A549 (cell line): ENCODE results near the gene TMEM117. TPM values are rescaled to one million over a fixed set of nuclear protein-coding genes. Genes with fewer than 3 reads are reported as not detected.

Source experiments
- ATAC-seq, 2 experiments: fragments of 200-7000 bp in 1 of 2; fragments of >200 bp in 1 of 2; cut with Nextera tagmentation in 1 of 2; cut with Tn5 transposase in 1 of 2; 3 replicates each; pipeline versions ENCODE4 v1.8.0 to v1.9.1; 2018 to 2020; ENCODE audit warnings: mild to moderate bottlenecking in 1 of 2, moderate library complexity in 1 of 2
- CTCF ChIA-PET: fragments of 300-600 bp; sonication (Branson Sonifier 250); formaldehyde crosslinking; extraction: SDS; loops from one replicate; lab custom pipeline; 2021; ENCODE audit warnings: antibody characterized with exemption, inconsistent platforms; lab: Yijun Ruan, JAX
- POLR2A ChIA-PET: fragments of 350-600 bp; formaldehyde crosslinking; extraction: SDS; loops from one replicate; lab custom pipeline; 2021; ENCODE audit warnings: antibody characterized with exemption, inconsistent platforms; lab: Yijun Ruan, JAX
- DNase-seq, 2 experiments: peaks; one replicate each; pipeline versions ENCODE4 v3.0.0 to v3.0.0-alpha.2; 2011 to 2016; ENCODE audit warnings: low read depth in 1 of 2, low spot score in 1 of 2
- FAIRE-seq: peaks from 2 replicates; lab custom pipeline; 2011; peaks lifted over from hg19 to GRCh38; lab: Jason Lieb, UNC
- H3K27ac ChIP-seq, 2 experiments: fragments of >200 bp; sonication (Bioruptor Twin); formaldehyde crosslinking; 3 replicates each; pipeline ENCODE4 v1.5.1; 2016 to 2017
- H3K4me1 ChIP-seq: fragments of >200 bp; sonication (Bioruptor Twin); formaldehyde crosslinking; 3 replicates; pipeline ENCODE4 v1.6.1; 2016
- H3K4me2 ChIP-seq: fragments of >200 bp; sonication (Bioruptor Twin); formaldehyde crosslinking; 3 replicates; pipeline ENCODE4 v1.6.1; 2016
- H3K4me3 ChIP-seq: fragments of >200 bp; sonication (Bioruptor Twin); formaldehyde crosslinking; 3 replicates; pipeline ENCODE4 v1.5.1; 2016
- H3K9me3 ChIP-seq: fragments of >200 bp; sonication (Bioruptor Twin); formaldehyde crosslinking; 3 replicates; pipeline ENCODE4 v1.6.1; 2016
- FOSB ChIP-seq: fragments of 250-450 bp; sonication (Bioruptor Pico); IDR thresholded peaks from 2 replicates; pipeline ENCODE4 v1.5.0; 2020; ENCODE audit warnings: mild to moderate bottlenecking, moderate library complexity
- FOXS1 ChIP-seq: fragments of 250-450 bp; sonication (Bioruptor Pico); IDR thresholded peaks from 2 replicates; pipeline ENCODE4 v1.5.0; 2020; ENCODE audit warnings: mild to moderate bottlenecking, moderate library complexity
- HDAC2 ChIP-seq: fragments of 200-600 bp; sonication (generic); IDR thresholded peaks from 2 replicates; pipeline ENCODE4 v1.6.1; 2016
- HMGXB4 ChIP-seq: fragments of 250-450 bp; sonication (Bioruptor Pico); IDR thresholded peaks from 2 replicates; pipeline ENCODE4 v1.5.0; 2021; ENCODE audit warnings: mild to moderate bottlenecking, moderate library complexity, borderline replicate concordance
- HOXB5 ChIP-seq: fragments of 250-450 bp; sonication (Bioruptor Pico); IDR thresholded peaks from 2 replicates; pipeline ENCODE4 v1.5.0; 2020; ENCODE audit warnings: mild to moderate bottlenecking, moderate library complexity
- JUNB ChIP-seq: fragments of >200 bp; sonication (Bioruptor Twin); formaldehyde crosslinking; IDR thresholded peaks from 2 replicates; pipeline ENCODE4 v1.6.1; 2016
- PBX3 ChIP-seq: IDR thresholded peaks from 2 replicates; pipeline ENCODE4 v1.6.1; 2012
- REST ChIP-seq: fragments of 200-600 bp; sonication (generic); IDR thresholded peaks from 2 replicates; pipeline ENCODE4 v1.6.1; 2016; ENCODE audit warnings: antibody characterized with exemption, mild to moderate bottlenecking, moderate library complexity
- RFX5 ChIP-seq: fragments of 450-650 bp; IDR thresholded peaks from 2 replicates; pipeline ENCODE4 v1.7.1; 2014; ENCODE audit warnings: antibody characterized with exemption, mild to moderate bottlenecking, moderate library complexity
- RNF2 ChIP-seq: fragments of 200-600 bp; sonication (generic); IDR thresholded peaks from 2 replicates; pipeline ENCODE4 v1.6.1; 2016; ENCODE audit warnings: low read depth, mild to moderate bottlenecking, antibody characterized with exemption, moderate library complexity, borderline replicate concordance
- SREBF2 ChIP-seq: fragments of 450-650 bp; IDR thresholded peaks from 2 replicates; pipeline ENCODE4 v1.6.1; 2014; ENCODE audit warnings: mild to moderate bottlenecking, moderate library complexity
- TP53 ChIP-seq: fragments of 250-450 bp; sonication (Bioruptor Pico); IDR thresholded peaks from 2 replicates; pipeline ENCODE4 v1.5.0; 2021; ENCODE audit warnings: mild to moderate bottlenecking, moderate library complexity
- ZNF302 ChIP-seq: fragments of 250-450 bp; sonication (Bioruptor Pico); IDR thresholded peaks from 2 replicates; pipeline ENCODE4 v1.9.0; 2021; ENCODE audit warnings: inconsistent platforms, mild to moderate bottlenecking, moderate library complexity
- WGBS: methylation state at CpG from one replicate; pipeline ENCODE4 v1.1.6; 2017; ENCODE audit errors: missing lambda C conversion rate; 5-methylcytosine and 5-hydroxymethylcytosine counted together
- polyA plus RNA-seq, 4 experiments: library from polyadenylated mRNA; depleted of rRNA in 3 of 4; stranded (reverse); fragments of >200 nt; fragmentation: RNase III in 1 of 4; extraction: RNeasy Plus Mini Kit Qiagen cat#74134 plus additional on column Dnase treatment in 1 of 4; gene quantifications; 2 replicates in 3 of 4; 3 replicates in 1 of 4; pipeline ENCODE4 v1.2.3, GENCODE V29; 2011 to 2017
- TF ChIP-seq, protein P1 (sequence below): fragments of >200 bp; sonication (Bioruptor Twin); formaldehyde crosslinking; IDR thresholded peaks from 3 replicates; pipeline ENCODE4 v1.5.1; 2016
- TF ChIP-seq, protein P2 (sequence below): fragments of 450-650 bp; IDR thresholded peaks from 2 replicates; pipeline ENCODE4 v1.6.1; 2014; ENCODE audit warnings: antibody characterized with exemption

TMEM117 gene
- polyA plus RNA-seq, 2 of the 4 experiments (the other 2 are of a cell fraction): 2.1 to 4.6 TPM

DNA sequence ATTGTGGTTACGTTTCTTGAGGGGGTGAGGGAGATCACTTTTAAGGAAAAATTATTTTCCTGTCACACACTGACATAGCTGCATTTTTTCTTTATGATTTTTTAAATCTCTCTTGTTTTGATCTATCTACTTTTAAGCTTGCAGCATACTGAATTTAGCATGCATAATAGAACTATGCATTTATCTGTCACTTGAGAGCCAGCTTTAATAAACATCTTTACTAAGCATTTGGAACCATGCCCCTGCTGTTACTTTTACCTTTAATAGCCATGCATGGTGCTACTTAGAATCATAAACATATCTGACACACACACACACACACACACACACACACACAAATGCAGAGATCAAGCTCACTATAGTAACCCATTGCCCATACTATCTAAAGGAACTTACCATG, 554.0 kb downstream of the TMEM117 start:
- WGBS: 56% methylated on average over 1 of the region's 1 CpG
- Histone ChIP-seq H3K4me2 (no peak overlapping the region), H3K4me3 (no peak overlapping the region), H3K27ac (no peak overlapping the region), H3K9me3 (no peaks in the 10 kb centered on the region), H3K4me1 (no peaks in the 10 kb centered on the region)
- ATAC-seq (no peak), FAIRE-seq (no peak), DNase-seq (no peak)
- ChIA-PET CTCF (interaction anchor here (1.0 kb wide), 1 partner anchor 11 kb away, joined by 3 read pairs; no protein-coding TSS in a partner anchor), POLR2A (no interaction called here)
- TF ChIP-seq HOXB5 (CRISPR knock-in tag) (no peak), RFX5 (no peak), REST (no peak), TP53 (CRISPR knock-in tag) (no peak), HMGXB4 (CRISPR knock-in tag) (no peak), FOXS1 (CRISPR knock-in tag) (no peak), FOSB (CRISPR knock-in tag) (no peak), ZNF302 (CRISPR knock-in tag) (no peak), RNF2 (no peak), PBX3 (no peak), SREBF2 (no peak)
- TF ChIP-seq, protein P1, sequence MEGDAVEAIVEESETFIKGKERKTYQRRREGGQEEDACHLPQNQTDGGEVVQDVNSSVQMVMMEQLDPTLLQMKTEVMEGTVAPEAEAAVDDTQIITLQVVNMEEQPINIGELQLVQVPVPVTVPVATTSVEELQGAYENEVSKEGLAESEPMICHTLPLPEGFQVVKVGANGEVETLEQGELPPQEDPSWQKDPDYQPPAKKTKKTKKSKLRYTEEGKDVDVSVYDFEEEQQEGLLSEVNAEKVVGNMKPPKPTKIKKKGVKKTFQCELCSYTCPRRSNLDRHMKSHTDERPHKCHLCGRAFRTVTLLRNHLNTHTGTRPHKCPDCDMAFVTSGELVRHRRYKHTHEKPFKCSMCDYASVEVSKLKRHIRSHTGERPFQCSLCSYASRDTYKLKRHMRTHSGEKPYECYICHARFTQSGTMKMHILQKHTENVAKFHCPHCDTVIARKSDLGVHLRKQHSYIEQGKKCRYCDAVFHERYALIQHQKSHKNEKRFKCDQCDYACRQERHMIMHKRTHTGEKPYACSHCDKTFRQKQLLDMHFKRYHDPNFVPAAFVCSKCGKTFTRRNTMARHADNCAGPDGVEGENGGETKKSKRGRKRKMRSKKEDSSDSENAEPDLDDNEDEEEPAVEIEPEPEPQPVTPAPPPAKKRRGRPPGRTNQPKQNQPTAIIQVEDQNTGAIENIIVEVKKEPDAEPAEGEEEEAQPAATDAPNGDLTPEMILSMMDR: no peak

GRCh38 chr12:44397631-44398030, 561.8 kb downstream of the TMEM117 start:
- TF ChIP-seq RFX5 (no peak), HOXB5 (CRISPR knock-in tag) (no peak), HDAC2 (no peak), PBX3 (no peak), SREBF2 (no peak), JUNB (no peak)
- TF ChIP-seq, protein P1: no peak
- TF ChIP-seq, protein P2, sequence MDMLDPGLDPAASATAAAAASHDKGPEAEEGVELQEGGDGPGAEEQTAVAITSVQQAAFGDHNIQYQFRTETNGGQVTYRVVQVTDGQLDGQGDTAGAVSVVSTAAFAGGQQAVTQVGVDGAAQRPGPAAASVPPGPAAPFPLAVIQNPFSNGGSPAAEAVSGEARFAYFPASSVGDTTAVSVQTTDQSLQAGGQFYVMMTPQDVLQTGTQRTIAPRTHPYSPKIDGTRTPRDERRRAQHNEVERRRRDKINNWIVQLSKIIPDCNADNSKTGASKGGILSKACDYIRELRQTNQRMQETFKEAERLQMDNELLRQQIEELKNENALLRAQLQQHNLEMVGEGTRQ: no peak
- TF ChIP-seq, all 56 proteins: peak for 0
- ChIA-PET CTCF (no interaction called here), POLR2A (no interaction called here)
- no peak for DNase-seq
- no peaks in the 10 kb centered on the region for H3K9me3 ChIP-seq
- no peaks in the 10 kb centered on the region for H3K4me1 ChIP-seq
- WGBS: 32% methylated on average over 3 of the region's 3 CpGs
- no peak for FAIRE-seq
- no peak overlapping the region for H3K27ac ChIP-seq
- H3K4me2 ChIP-seq: no peak overlapping the region
- no peak for ATAC-seq
- no peak overlapping the region for H3K4me3 ChIP-seq
